GM12878 (cell line): ENCODE measurements around the gene CNTRL. TPM values are rescaled to one million over a fixed set of nuclear protein-coding genes. Genes with fewer than 3 reads are reported as not detected.

Experiments used
- ATAC-seq: fragments of 200-7000 bp; cut with Tn5 transposase; 3 replicates; pipeline ENCODE4 v1.9.1; 2020; ENCODE audit warnings: mild to moderate bottlenecking, moderate library complexity
- BruUV-seq: library from RNA; stranded (reverse); fragments of 400-500 nt; replicated peaks from 2 replicates; lab custom pipeline; 2021; lab: Mats Ljungman, UMichigan
- CTCF ChIA-PET: fragments of 300-600 bp; sonication (Branson Sonifier 250); formaldehyde crosslinking; extraction: SDS; loops from one replicate; lab custom pipeline; 2021; ENCODE audit warnings: inconsistent platforms; lab: Yijun Ruan, JAX
- POLR2A ChIA-PET: fragments of 350-600 bp; formaldehyde crosslinking; extraction: SDS; loops from one replicate; lab custom pipeline; 2021; ENCODE audit warnings: inconsistent platforms; lab: Charles Lee
- RAD21 ChIA-PET: fragments of 300-600 bp; sonication (Branson Sonifier 250); formaldehyde crosslinking; loops from one replicate; lab custom pipeline; 2023; ENCODE audit warnings: antibody characterized with exemption; ENCODE audit not compliant: unreplicated experiment; lab: Charles Lee
- SMC1A ChIA-PET: fragments of 300-600 bp; sonication (Branson Sonifier 250); formaldehyde crosslinking; loops from one replicate; lab custom pipeline; 2023; ENCODE audit not compliant: unreplicated experiment, uncharacterized antibody; lab: Charles Lee
- DNase-seq: peaks from one replicate; pipeline ENCODE4 v3.0.0-alpha.2; 2011; ENCODE audit warnings: low read depth, low spot score
- FAIRE-seq: peaks from 3 replicates; lab custom pipeline; 2011; peaks lifted over from hg19 to GRCh38; lab: Jason Lieb, UNC
- H2AFZ ChIP-seq: 2 replicates; pipeline ENCODE4 v1.6.0; 2011; ENCODE audit warnings: low read depth, low read length, control low read depth; ENCODE audit not compliant: control insufficient read depth
- H3K27ac ChIP-seq: 2 replicates; pipeline ENCODE4 v1.5.1; 2011; ENCODE audit warnings: control low read depth; ENCODE audit not compliant: control insufficient read depth, insufficient read depth
- H3K27me3 ChIP-seq, 2 experiments: replicated peaks in 1 of 2; 2 replicates each; pipeline versions ENCODE4 v1.6.0 to v1.6.1; 2011; ENCODE audit warnings: low read length in 1 of 2; ENCODE audit not compliant: control insufficient read depth in 2 of 2, insufficient read depth in 2 of 2
- H3K36me3 ChIP-seq, 2 experiments: 2 replicates each; pipeline ENCODE4 v1.5.1; 2011; ENCODE audit warnings: low read length in 1 of 2; ENCODE audit not compliant: control insufficient read depth in 2 of 2, insufficient read depth in 2 of 2
- H3K4me1 ChIP-seq: 2 replicates; pipeline ENCODE4 v1.6.1; 2011; ENCODE audit warnings: mild to moderate bottlenecking, low read length, moderate library complexity, mixed read lengths; ENCODE audit not compliant: control insufficient read depth, insufficient read depth
- H3K4me2 ChIP-seq: 2 replicates; pipeline ENCODE4 v1.6.0; 2011; ENCODE audit warnings: control low read depth; ENCODE audit not compliant: control insufficient read depth, insufficient read depth
- H3K4me3 ChIP-seq: fragments of 200-600 bp; sonication (generic); 2 replicates; pipeline ENCODE4 v1.5.1; 2016
- H3K79me2 ChIP-seq: 2 replicates; pipeline ENCODE4 v1.6.0; 2011; ENCODE audit warnings: low read length; ENCODE audit not compliant: control insufficient read depth, insufficient read depth
- H3K9ac ChIP-seq: 2 replicates; pipeline ENCODE4 v1.8.0; 2011; ENCODE audit warnings: low read length, control low read depth, mixed read lengths; ENCODE audit not compliant: control insufficient read depth, insufficient read depth
- H3K9me3 ChIP-seq: replicated peaks from 3 replicates; pipeline ENCODE4 v1.5.1; 2011; ENCODE audit warnings: mild to moderate bottlenecking, low read length; ENCODE audit not compliant: control insufficient read depth, insufficient read depth
- H4K20me1 ChIP-seq: 2 replicates; pipeline ENCODE4 v1.6.0; 2011; ENCODE audit not compliant: control insufficient read depth, insufficient read depth
- BMI1 ChIP-seq: fragments of 450-650 bp; IDR thresholded peaks from 2 replicates; pipeline ENCODE4 v1.6.1; 2016; ENCODE audit warnings: mild to moderate bottlenecking, moderate library complexity, borderline replicate concordance
- CHD1 ChIP-seq: IDR thresholded peaks from 2 replicates; pipeline ENCODE4 v1.6.1; 2012; ENCODE audit warnings: low read depth, low read length, improper control_type of control experiment
- CREB1 ChIP-seq: IDR thresholded peaks from 2 replicates; pipeline ENCODE4 v1.6.1; 2012; ENCODE audit warnings: low read depth, mild to moderate bottlenecking, inconsistent platforms
- CREM ChIP-seq: IDR thresholded peaks from 2 replicates; pipeline ENCODE4 v1.6.1; 2014; ENCODE audit warnings: antibody characterized with exemption, low read depth
- DPF2 ChIP-seq: fragments of 450-650 bp; IDR thresholded peaks from 2 replicates; pipeline ENCODE4 v1.6.1; 2017; ENCODE audit warnings: mild to moderate bottlenecking
- EP300 ChIP-seq, 2 experiments: fragments of 150-350 bp in 1 of 2; IDR thresholded peaks; 2 replicates each; pipeline ENCODE4 v1.6.1; 2011 to 2012; ENCODE audit warnings: low read depth in 2 of 2, low read length in 2 of 2, borderline replicate concordance in 1 of 2, improper control_type of control experiment in 1 of 2, inconsistent platforms in 1 of 2; ENCODE audit not compliant: control insufficient read depth in 1 of 2
- FOXM1 ChIP-seq: IDR thresholded peaks from 2 replicates; pipeline ENCODE4 v1.6.1; 2012; ENCODE audit warnings: low read depth, mild to moderate bottlenecking, inconsistent platforms, low read length, moderate library complexity
- GATAD2B ChIP-seq: fragments of 450-650 bp; conservative IDR thresholded peaks from 2 replicates; pipeline ENCODE4 v1.6.1; 2017; ENCODE audit warnings: low read depth, mild to moderate bottlenecking, moderate library complexity
- MTA3 ChIP-seq: IDR thresholded peaks from 2 replicates; pipeline ENCODE4 v1.6.1; 2012; ENCODE audit warnings: low read length, inconsistent platforms, borderline replicate concordance
- NBN ChIP-seq: fragments of 450-650 bp; IDR thresholded peaks from 2 replicates; pipeline ENCODE4 v1.6.1; 2016
- NFYA ChIP-seq: IDR thresholded peaks from 2 replicates; pipeline ENCODE4 v1.6.1; 2011; ENCODE audit warnings: low read depth, mild to moderate bottlenecking, low read length, improper control_type of control experiment, borderline replicate concordance
- NR2F1 ChIP-seq: fragments of 450-650 bp; conservative IDR thresholded peaks from 2 replicates; pipeline ENCODE4 v1.6.1; 2017; ENCODE audit warnings: mild to moderate bottlenecking
- RFX5 ChIP-seq: IDR thresholded peaks from 2 replicates; pipeline ENCODE4 v1.6.1; 2011; ENCODE audit warnings: low read depth, low read length, improper control_type of control experiment
- SMC3 ChIP-seq: IDR thresholded peaks from 2 replicates; pipeline ENCODE4 v1.6.1; 2011; ENCODE audit warnings: low read length, improper control_type of control experiment, borderline replicate concordance
- SUZ12 ChIP-seq: fragments of 200-600 bp; sonication (generic); IDR thresholded peaks from one replicate; pipeline ENCODE4 v1.6.1; 2018; ENCODE audit warnings: antibody characterized with exemption, mild to moderate bottlenecking; ENCODE audit not compliant: unreplicated experiment
- YY1 ChIP-seq: IDR thresholded peaks from 2 replicates; pipeline ENCODE4 v1.6.1; 2011; ENCODE audit warnings: low read depth, mild to moderate bottlenecking, low read length
- in situ Hi-C: fragments of 300-500 bp; cut with MboI; formaldehyde crosslinking; loops from 9 replicates; pipeline ENCODE4 v1.14.3; 2018; ENCODE audit warnings: mixed read lengths
- intact Hi-C: fragments of 100-400 bp; cut with micrococcal nuclease; formaldehyde crosslinking; loops from one replicate; pipeline ENCODE4 v1.14.2; 2022; ENCODE audit not compliant: unreplicated experiment
- polyA plus RNA-seq, 11 experiments: library from polyadenylated mRNA; depleted of rRNA in 4 of 11; unstranded in 6 of 11; stranded (reverse) in 5 of 11; fragments of >200 nt; fragmentation: Nextera tagmentation in 4 of 11; fragmentation: Illumina TruSeq in 1 of 11; extraction: Ambion mirVana in 4 of 11; extraction: Trizol in 1 of 11; gene quantifications; 1 replicate in 1 of 11; 2 replicates in 10 of 11; pipeline versions ENCODE4 v1.2.1 to v1.2.3, GENCODE V29; 2011 to 2016; ENCODE audit warnings: inconsistent platforms in 2 of 11, missing spikeins in 2 of 11, low read depth in 1 of 11
- total RNA-seq, 4 experiments: library from RNA; depleted of rRNA in 3 of 4; stranded (reverse); fragments of >200 nt in 3 of 4; fragmentation: Illumina TruSeq in 1 of 4; extraction: Trizol in 1 of 4; gene quantifications; 2 replicates each; pipeline versions ENCODE4 v1.2.1 to v1.2.3, GENCODE V29; 2013 to 2021
- TF ChIP-seq, protein P1 (sequence below): IDR thresholded peaks from 2 replicates; pipeline ENCODE4 v1.6.1; 2011; ENCODE audit warnings: borderline replicate concordance, low read depth, mild to moderate bottlenecking, moderate library complexity, low read length; ENCODE audit not compliant: insufficient read depth, poor library complexity, severe bottlenecking
- TF ChIP-seq, protein P2 (sequence below): fragments of 150-350 bp; IDR thresholded peaks from 2 replicates; pipeline ENCODE4 v1.6.1; 2014; ENCODE audit warnings: mild to moderate bottlenecking, low read depth, low read length
- TF ChIP-seq, protein P3 (sequence below): fragments of 450-650 bp; IDR thresholded peaks from 2 replicates; pipeline ENCODE4 v1.6.1; 2016; ENCODE audit warnings: mild to moderate bottlenecking

Gene CNTRL
- total and polyA plus RNA-seq, 10 of the 15 experiments (the other 5 are each of a cell fraction or from before 2014, with no cell fraction given), result 20.0 to 65.4 (median 38.8) TPM

DNA sequence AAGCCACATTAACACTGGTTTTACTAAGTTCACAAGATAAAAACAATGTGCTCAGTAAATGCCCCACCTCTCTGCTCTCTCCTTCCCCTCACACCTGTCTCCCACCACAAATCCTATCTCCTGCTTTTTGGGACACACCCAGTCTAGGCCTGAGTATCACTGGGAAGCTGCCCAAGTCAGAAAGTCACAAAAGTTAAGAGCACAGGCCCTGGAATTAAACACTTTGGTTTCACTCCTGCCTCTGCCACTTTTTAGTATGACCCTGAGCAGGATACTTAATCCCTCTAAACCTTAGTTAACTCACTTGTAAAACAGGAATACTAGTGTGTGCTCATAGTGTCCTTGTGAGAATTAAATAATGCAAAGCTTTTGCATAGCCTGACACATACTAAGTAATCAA lies 36.0 kb upstream of the CNTRL start:
- no peak for FAIRE-seq

More for the DNA sequence above, 36.0 kb upstream of the CNTRL start:
- DNase-seq, result no peak
- Histone ChIP-seq H3K9me3 (no peaks in the 10 kb centered on the region), H3K4me1 (no peaks in the 10 kb centered on the region), H3K4me3 (no peak overlapping the region), H3K4me2 (no peak overlapping the region), H3K9ac (no peak overlapping the region), H4K20me1 (no peaks in the 10 kb centered on the region), H3K27ac (no peak overlapping the region), H3K79me2 (no peaks in the 10 kb centered on the region), H3K36me3 (no peaks in the 10 kb centered on the region), H2AFZ (no peak overlapping the region), H3K27me3 (no peaks in the 10 kb centered on the region)
- BruUV-seq, result no TSS peak
- ChIA-PET RAD21 (no interaction called here), CTCF (interaction anchor here (1.3 to 6.0 kb wide), 2 partner anchors 22 to 53 kb away, joined by 3 to 49 read pairs; no protein-coding TSS in a partner anchor), SMC1A (interaction anchor here (1.0 kb wide), 1 partner anchor 21 kb away, joined by 5 read pairs; no protein-coding TSS in a partner anchor), POLR2A (no interaction called here)
- ATAC-seq, result no peak
- TF ChIP-seq SUZ12, result no peak
- no peak for TF ChIP-seq GATAD2B
- no peak for TF ChIP-seq RFX5
- TF ChIP-seq SMC3, result no peak
- no peak for TF ChIP-seq CREM
- no peak for TF ChIP-seq FOXM1
- no peak for TF ChIP-seq MTA3
- TF ChIP-seq DPF2, result no peak
- TF ChIP-seq EP300 (IDR thresholded peaks at IDR 0.05; ENCODE audit: borderline replicate concordance in 1 of 2, control insufficient read depth in 1 of 2, low read depth in 2 of 2, low read length in 2 of 2), result no peak
- TF ChIP-seq CHD1, result no peak
- TF ChIP-seq, protein P1, sequence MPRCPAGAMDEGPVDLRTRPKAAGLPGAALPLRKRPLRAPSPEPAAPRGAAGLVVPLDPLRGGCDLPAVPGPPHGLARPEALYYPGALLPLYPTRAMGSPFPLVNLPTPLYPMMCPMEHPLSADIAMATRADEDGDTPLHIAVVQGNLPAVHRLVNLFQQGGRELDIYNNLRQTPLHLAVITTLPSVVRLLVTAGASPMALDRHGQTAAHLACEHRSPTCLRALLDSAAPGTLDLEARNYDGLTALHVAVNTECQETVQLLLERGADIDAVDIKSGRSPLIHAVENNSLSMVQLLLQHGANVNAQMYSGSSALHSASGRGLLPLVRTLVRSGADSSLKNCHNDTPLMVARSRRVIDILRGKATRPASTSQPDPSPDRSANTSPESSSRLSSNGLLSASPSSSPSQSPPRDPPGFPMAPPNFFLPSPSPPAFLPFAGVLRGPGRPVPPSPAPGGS, result no peak
- TF ChIP-seq, protein P2, sequence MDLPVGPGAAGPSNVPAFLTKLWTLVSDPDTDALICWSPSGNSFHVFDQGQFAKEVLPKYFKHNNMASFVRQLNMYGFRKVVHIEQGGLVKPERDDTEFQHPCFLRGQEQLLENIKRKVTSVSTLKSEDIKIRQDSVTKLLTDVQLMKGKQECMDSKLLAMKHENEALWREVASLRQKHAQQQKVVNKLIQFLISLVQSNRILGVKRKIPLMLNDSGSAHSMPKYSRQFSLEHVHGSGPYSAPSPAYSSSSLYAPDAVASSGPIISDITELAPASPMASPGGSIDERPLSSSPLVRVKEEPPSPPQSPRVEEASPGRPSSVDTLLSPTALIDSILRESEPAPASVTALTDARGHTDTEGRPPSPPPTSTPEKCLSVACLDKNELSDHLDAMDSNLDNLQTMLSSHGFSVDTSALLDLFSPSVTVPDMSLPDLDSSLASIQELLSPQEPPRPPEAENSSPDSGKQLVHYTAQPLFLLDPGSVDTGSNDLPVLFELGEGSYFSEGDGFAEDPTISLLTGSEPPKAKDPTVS, result no peak
- TF ChIP-seq CREB1, result no peak
- TF ChIP-seq NBN, result no peak
- TF ChIP-seq, protein P3, sequence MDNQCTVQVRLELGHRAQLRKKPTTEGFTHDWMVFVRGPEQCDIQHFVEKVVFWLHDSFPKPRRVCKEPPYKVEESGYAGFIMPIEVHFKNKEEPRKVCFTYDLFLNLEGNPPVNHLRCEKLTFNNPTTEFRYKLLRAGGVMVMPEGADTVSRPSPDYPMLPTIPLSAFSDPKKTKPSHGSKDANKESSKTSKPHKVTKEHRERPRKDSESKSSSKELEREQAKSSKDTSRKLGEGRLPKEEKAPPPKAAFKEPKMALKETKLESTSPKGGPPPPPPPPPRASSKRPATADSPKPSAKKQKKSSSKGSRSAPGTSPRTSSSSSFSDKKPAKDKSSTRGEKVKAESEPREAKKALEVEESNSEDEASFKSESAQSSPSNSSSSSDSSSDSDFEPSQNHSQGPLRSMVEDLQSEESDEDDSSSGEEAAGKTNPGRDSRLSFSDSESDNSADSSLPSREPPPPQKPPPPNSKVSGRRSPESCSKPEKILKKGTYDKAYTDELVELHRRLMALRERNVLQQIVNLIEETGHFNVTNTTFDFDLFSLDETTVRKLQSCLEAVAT, result no peak
- TF ChIP-seq NFYA, result no peak
- no peak for TF ChIP-seq YY1
- no peak for TF ChIP-seq BMI1
- no peak for TF ChIP-seq NR2F1
- in situ Hi-C loops, result no loop called here
- intact Hi-C loops, result no loop called here
